Activated naive CD4-positive, alpha-beta T cell treated with anti-CD3 and anti-CD28 coated beads for 36 hours (primary cell): Measurements from ENCODE around the gene OPN5. TPM values are rescaled to one million over a fixed set of nuclear protein-coding genes. Genes with fewer than 3 reads are reported as not detected.

Experiments used
- CTCF ChIA-PET: fragments of 350-600 bp; sonication (Branson Sonifier 250); formaldehyde crosslinking; loops from one replicate; lab custom pipeline; 2021; ENCODE audit warnings: antibody characterized with exemption; lab: Charles Lee
- DNase-seq: peaks from one replicate; pipeline ENCODE4 v3.0.0-alpha.2; 2020
- H3K27ac Mint-ChIP-seq: one replicate; pipeline ENCODE4 v1.8.0; 2021; ENCODE audit warnings: mild to moderate bottlenecking, mixed read lengths
- H3K27me3 Mint-ChIP-seq: one replicate; pipeline ENCODE4 v1.8.0; 2021; ENCODE audit warnings: low read depth, mixed read lengths
- H3K36me3 Mint-ChIP-seq: one replicate; pipeline ENCODE4 v1.8.0; 2021; ENCODE audit warnings: low read depth, mixed read lengths
- H3K4me1 Mint-ChIP-seq: one replicate; pipeline ENCODE4 v1.8.0; 2021; ENCODE audit warnings: low read depth, mixed read lengths
- H3K4me3 Mint-ChIP-seq: one replicate; pipeline ENCODE4 v1.8.0; 2021; ENCODE audit warnings: mild to moderate bottlenecking, moderate library complexity, mixed read lengths
- H3K9me3 Mint-ChIP-seq: one replicate; pipeline ENCODE4 v1.8.0; 2021; ENCODE audit warnings: mixed read lengths
- intact Hi-C: fragments of 100-400 bp; cut with micrococcal nuclease; formaldehyde crosslinking; loops from one replicate; pipeline ENCODE4 v1.15.1; 2023
- total RNA-seq, 2 experiments: library from RNA; stranded (reverse); gene quantifications; one replicate each; pipeline ENCODE4 v1.2.3, GENCODE V29; 2021

The OPN5 gene
- total RNA-seq, 2 experiments from 2014 or later, result not detected

GRCh38 chr6:47834196-47834595 is 52.4 kb downstream of the OPN5 start:
- CTCF ChIA-PET, result no interaction called here
- intact Hi-C loops, result no loop called here

GRCh38 chr6:47836046-47836445 is 54.2 kb downstream of the OPN5 start:
- intact Hi-C loops, result no loop called here
- Mint-ChIP-seq H3K4me3 (no peak overlapping the region), H3K9me3 (no peaks in the 10 kb centered on the region), H3K27me3 (peaks cover 17% of the 10 kb centered on the region), H3K36me3 (no peaks in the 10 kb centered on the region), H3K4me1 (peaks cover 2% of the 10 kb centered on the region), H3K27ac (no peak overlapping the region)
- CTCF ChIA-PET, result interaction anchor here (0.7 kb wide), 1 partner anchor 29 kb away, joined by 3 read pairs; no protein-coding TSS in a partner anchor
- no peak for DNase-seq

More at GRCh38 chr6:47834196-47834595, 52.4 kb downstream of the OPN5 start:
- no peaks in the 10 kb centered on the region for H3K36me3 Mint-ChIP-seq
- H3K27ac Mint-ChIP-seq, result no peak overlapping the region
- H3K4me3 Mint-ChIP-seq, result no peak overlapping the region
- H3K27me3 Mint-ChIP-seq, result peaks cover 13% of the 10 kb centered on the region
- H3K4me1 Mint-ChIP-seq, result peaks cover 2% of the 10 kb centered on the region
- H3K9me3 Mint-ChIP-seq, result no peaks in the 10 kb centered on the region
- no peak for DNase-seq

GRCh38 chr6:47836639-47837038 is 54.8 kb downstream of the OPN5 start:
- CTCF ChIA-PET, result no interaction called here
- no peaks in the 10 kb centered on the region for H3K9me3 Mint-ChIP-seq
- H3K4me3 Mint-ChIP-seq, result no peak overlapping the region
- peaks cover 2% of the 10 kb centered on the region for H3K4me1 Mint-ChIP-seq
- no peaks in the 10 kb centered on the region for H3K36me3 Mint-ChIP-seq
- intact Hi-C loops, result no loop called here
- peaks cover 14% of the 10 kb centered on the region for H3K27me3 Mint-ChIP-seq
- H3K27ac Mint-ChIP-seq, result no peak overlapping the region
- DNase-seq, result no peak

- Mint-ChIP-seq H3K4me3 (no peak overlapping the region), H3K27me3 (peaks cover 17% of the 10 kb centered on the region), H3K4me1 (peaks cover 2% of the 10 kb centered on the region), H3K9me3 (no peaks in the 10 kb centered on the region), H3K36me3 (no peaks in the 10 kb centered on the region), H3K27ac (no peak overlapping the region)
- no peak for DNase-seq
- CTCF ChIA-PET, result no interaction called here
- intact Hi-C loops, result no loop called here
These were observed 57.8 kb downstream of the OPN5 start for GRCh38 chr6:47839645-47840044.

- Mint-ChIP-seq H3K4me3 (no peak overlapping the region), H3K4me1 (no peaks in the 10 kb centered on the region), H3K27ac (no peak overlapping the region), H3K9me3 (no peaks in the 10 kb centered on the region), H3K27me3 (peaks cover 17% of the 10 kb centered on the region), H3K36me3 (no peaks in the 10 kb centered on the region)
- CTCF ChIA-PET, result interaction anchor here (0.7 kb wide), 1 partner anchor 74 kb away, joined by 4 read pairs; no protein-coding TSS in a partner anchor
- DNase-seq, result no peak
- intact Hi-C loops, result no loop called here
These were observed 63.0 kb downstream of the OPN5 start for GRCh38 chr6:47844881-47845280.

GRCh38 chr6:47846752-47847151 is 64.9 kb downstream of the OPN5 start:
- no peaks in the 10 kb centered on the region for H3K36me3 Mint-ChIP-seq
- no peak overlapping the region for H3K27ac Mint-ChIP-seq
- CTCF ChIA-PET, result no interaction called here
- intact Hi-C loops, result no loop called here
- H3K27me3 Mint-ChIP-seq, result peaks cover 15% of the 10 kb centered on the region
- H3K9me3 Mint-ChIP-seq, result no peaks in the 10 kb centered on the region
- H3K4me1 Mint-ChIP-seq, result no peaks in the 10 kb centered on the region
- no peak overlapping the region for H3K4me3 Mint-ChIP-seq
- no peak for DNase-seq

- CTCF ChIA-PET, result interaction anchor here (0.7 kb wide), 1 partner anchor 510 kb away, joined by 3 read pairs; no protein-coding TSS in a partner anchor
- H3K4me1 Mint-ChIP-seq, result no peaks in the 10 kb centered on the region
- no peaks in the 10 kb centered on the region for H3K9me3 Mint-ChIP-seq
- no peak for DNase-seq
- H3K27me3 Mint-ChIP-seq, result peaks cover 12% of the 10 kb centered on the region
- H3K27ac Mint-ChIP-seq, result no peak overlapping the region
- intact Hi-C loops, result no loop called here
- H3K4me3 Mint-ChIP-seq, result no peak overlapping the region
- H3K36me3 Mint-ChIP-seq, result no peaks in the 10 kb centered on the region
These were observed 69.3 kb downstream of the OPN5 start for GRCh38 chr6:47851091-47851490.

GRCh38 chr6:47852727-47853126 is 70.9 kb downstream of the OPN5 start:
- Mint-ChIP-seq H3K9me3 (no peaks in the 10 kb centered on the region), H3K27ac (no peak overlapping the region), H3K36me3 (no peaks in the 10 kb centered on the region), H3K4me3 (no peak overlapping the region), H3K27me3 (peaks cover 7% of the 10 kb centered on the region), H3K4me1 (no peaks in the 10 kb centered on the region)
- CTCF ChIA-PET, result no interaction called here
- no peak for DNase-seq
- intact Hi-C loops, result no loop called here

- Mint-ChIP-seq H3K36me3 (no peaks in the 10 kb centered on the region), H3K27ac (no peak overlapping the region), H3K27me3 (peaks cover 4% of the 10 kb centered on the region), H3K4me1 (no peaks in the 10 kb centered on the region), H3K4me3 (no peak overlapping the region), H3K9me3 (no peaks in the 10 kb centered on the region)
- CTCF ChIA-PET, result no interaction called here
- intact Hi-C loops, result no loop called here
- DNase-seq, result no peak
These were observed 71.9 kb downstream of the OPN5 start for GRCh38 chr6:47853766-47854165.

- Mint-ChIP-seq H3K4me1 (no peaks in the 10 kb centered on the region), H3K9me3 (no peaks in the 10 kb centered on the region), H3K27ac (no peak overlapping the region), H3K4me3 (no peak overlapping the region), H3K27me3 (peaks cover 4% of the 10 kb centered on the region), H3K36me3 (no peaks in the 10 kb centered on the region)
- intact Hi-C loops, result no loop called here
- no peak for DNase-seq
- CTCF ChIA-PET, result no interaction called here
These were observed 73.1 kb downstream of the OPN5 start for GRCh38 chr6:47854971-47855370.

- no peak overlapping the region for H3K4me3 Mint-ChIP-seq
- no peaks in the 10 kb centered on the region for H3K36me3 Mint-ChIP-seq
- no peaks in the 10 kb centered on the region for H3K4me1 Mint-ChIP-seq
- H3K27ac Mint-ChIP-seq, result no peak overlapping the region
- H3K27me3 Mint-ChIP-seq, result peaks cover 4% of the 10 kb centered on the region
- CTCF ChIA-PET, result no interaction called here
- no peak for DNase-seq
- no peaks in the 10 kb centered on the region for H3K9me3 Mint-ChIP-seq
- intact Hi-C loops, result no loop called here
These were observed 77.3 kb downstream of the OPN5 start for GRCh38 chr6:47859175-47859574.

- H3K36me3 Mint-ChIP-seq, result no peaks in the 10 kb centered on the region
- CTCF ChIA-PET, result interaction anchor here (0.7 kb wide), 1 partner anchor 17 kb away, joined by 3 read pairs; no protein-coding TSS in a partner anchor
- no peak overlapping the region for H3K4me3 Mint-ChIP-seq
- H3K9me3 Mint-ChIP-seq, result no peaks in the 10 kb centered on the region
- peaks cover 2% of the 10 kb centered on the region for H3K27me3 Mint-ChIP-seq
- no peaks in the 10 kb centered on the region for H3K4me1 Mint-ChIP-seq
- no peak overlapping the region for H3K27ac Mint-ChIP-seq
- DNase-seq, result no peak
- intact Hi-C loops, result no loop called here
These were observed 80.9 kb downstream of the OPN5 start for GRCh38 chr6:47862731-47863130.

GRCh38 chr6:47865206-47865605 is 83.4 kb downstream of the OPN5 start:
- H3K36me3 Mint-ChIP-seq, result no peaks in the 10 kb centered on the region
- no peak overlapping the region for H3K4me3 Mint-ChIP-seq
- no peaks in the 10 kb centered on the region for H3K9me3 Mint-ChIP-seq
- intact Hi-C loops, result no loop called here
- no peak overlapping the region for H3K27ac Mint-ChIP-seq
- no peak for DNase-seq
- CTCF ChIA-PET, result interaction anchor here (0.8 kb wide), 1 partner anchor 29 kb away, joined by 3 read pairs; no protein-coding TSS in a partner anchor
- H3K4me1 Mint-ChIP-seq, result no peaks in the 10 kb centered on the region
- H3K27me3 Mint-ChIP-seq, result peaks cover 2% of the 10 kb centered on the region
